Placental epithelial cell (primary cell): ENCODE measurements around the gene AZIN2. TPM values are rescaled to one million over a fixed set of nuclear protein-coding genes. Genes with fewer than 3 reads are reported as not detected.

ENCODE experiments used
- total RNA-seq: library from RNA; depleted of rRNA; stranded (reverse); fragments of >200 nt; gene quantifications from 2 replicates; pipeline ENCODE4 v1.2.3, GENCODE V29; 2012

Gene AZIN2
- 2.6 and 5.5 TPM in 2 replicates for total RNA-seq

GRCh38 chr1:33080885-33081553 is at the start of gene AZIN2:
Gene AZIN2 (plus strand): TSS chr1:33081153. CDS start chr1:33082250, 1,097 bp downstream.

GRCh38 chr1:33036526-33037503 is 44.1 kb upstream of the AZIN2 start, which contains the start of gene AK2:
Gene AK2 (minus strand): TSS chr1:33036883. CDS start chr1:33036828, 55 bp downstream.

Other genes with a start within 250 kb of the AZIN2 start
- gene FNDC5, start 210.2 kb upstream of the AZIN2 start, total RNA-seq = 0.39 TPM in 1 of 2 replicates, not detected in the other
- under 0.01 TPM in 1 of 2 replicates, not detected in the other for gene HPCA, start 194.7 kb upstream of the AZIN2 start, total RNA-seq
- gene TMEM54, start 179.8 kb upstream of the AZIN2 start, total RNA-seq = 98.6 and 119 TPM in 2 replicates
- 11.8 and 20.7 TPM in 2 replicates for gene RNF19B, start 116.3 kb upstream of the AZIN2 start, total RNA-seq
- gene AK2, start 44.3 kb upstream of the AZIN2 start, total RNA-seq = 46.3 and 341 TPM in 2 replicates
- 2.0 and 2.8 TPM in 2 replicates for gene TRIM62, start 100.9 kb downstream of the AZIN2 start, total RNA-seq
- 26.5 and 31.0 TPM in 2 replicates for gene ZNF362, start 175.3 kb downstream of the AZIN2 start, total RNA-seq
- not detected in 2 replicates for gene A3GALT2, start 239.9 kb downstream of the AZIN2 start, total RNA-seq